GM23338 (cell line): ENCODE measurements around the gene ARF3.

Experiments used
- CREB1 ChIP-seq: fragments of 250-450 bp; sonication (Bioruptor Pico); IDR thresholded peaks from 2 replicates; pipeline ENCODE4 v1.5.0; 2020; ENCODE audit warnings: low read depth, mild to moderate bottlenecking, moderate library complexity
- CTCF ChIP-seq, 2 experiments: fragments of 200-600 bp in 1 of 2; sonication (generic) in 1 of 2; conservative IDR thresholded peaks; 2 replicates each; pipeline versions ENCODE4 v1.5.1 to v1.6.1; 2016 to 2017; ENCODE audit warnings: antibody characterized with exemption in 2 of 2, low read depth in 2 of 2, mild to moderate bottlenecking in 2 of 2, moderate library complexity in 1 of 2
- ETS1 ChIP-seq: IDR thresholded peaks from 2 replicates; pipeline ENCODE4 v1.6.1; 2016; ENCODE audit warnings: antibody characterized with exemption
- EZH2 ChIP-seq: fragments of 200-600 bp; sonication (generic); IDR thresholded peaks from one replicate; pipeline ENCODE4 v1.8.0; 2017; ENCODE audit warnings: antibody characterized with exemption, mild to moderate bottlenecking, low read depth; ENCODE audit not compliant: unreplicated experiment
- EZH2phosphoT487 ChIP-seq: fragments of 200-600 bp; sonication (generic); IDR thresholded peaks from one replicate; pipeline ENCODE4 v1.8.1; 2018; ENCODE audit warnings: antibody characterized with exemption; ENCODE audit not compliant: unreplicated experiment
- JUNB ChIP-seq: IDR thresholded peaks from one replicate; pipeline ENCODE4 v1.6.1; 2016; ENCODE audit warnings: antibody characterized with exemption; ENCODE audit not compliant: unreplicated experiment
- POLR2AphosphoS5 ChIP-seq: IDR thresholded peaks from 2 replicates; pipeline ENCODE4 v1.6.1; 2016; ENCODE audit warnings: antibody characterized with exemption, low read depth
- REST ChIP-seq: IDR thresholded peaks from one replicate; pipeline ENCODE4 v1.6.1; 2018; ENCODE audit warnings: antibody characterized with exemption; ENCODE audit not compliant: unreplicated experiment
- ZNF114 ChIP-seq: fragments of 250-450 bp; sonication (Bioruptor Pico); IDR thresholded peaks from 2 replicates; pipeline ENCODE4 v1.5.0; 2020; ENCODE audit warnings: mild to moderate bottlenecking, moderate library complexity
- ZNF331 ChIP-seq: fragments of 250-450 bp; sonication (Bioruptor Pico); IDR thresholded peaks from 2 replicates; pipeline ENCODE4 v1.5.0; 2020; ENCODE audit warnings: low read depth, mild to moderate bottlenecking, moderate library complexity
- ZNF462 ChIP-seq: fragments of 250-450 bp; sonication (Bioruptor Pico); IDR thresholded peaks from 2 replicates; pipeline ENCODE4 v1.5.0; 2020; ENCODE audit warnings: mild to moderate bottlenecking, moderate library complexity

- no peak for TF ChIP-seq EZH2phosphoT487
- TF ChIP-seq CTCF (conservative IDR thresholded peaks at IDR 0.05; ENCODE audit: low read depth in 2 of 2): no peak
- no peak for TF ChIP-seq JUNB
- no peak for TF ChIP-seq ZNF331 (CRISPR knock-in tag)
- TF ChIP-seq POLR2AphosphoS5: no peak
- TF ChIP-seq EZH2: no peak
- no peak for TF ChIP-seq ZNF114 (CRISPR knock-in tag)
- no peak for TF ChIP-seq CREB1 (CRISPR knock-in tag)
- no peak for TF ChIP-seq REST
- TF ChIP-seq ZNF462 (CRISPR knock-in tag): no peak
- no peak for TF ChIP-seq ETS1
Observed at GRCh38 chr12:48901278-48901677, 56.0 kb downstream of the ARF3 start.
